GM21381 (cell line): Measurements from ENCODE around the gene ABHD16B.
A peak's percentile ranks its signal among the peaks of the same experiment; 100 is the strongest.

Experiments used
- ATAC-seq: cut with Tn5 transposase; IDR thresholded peaks from one replicate; pipeline ENCODE4 v1.9.1; 2021; ENCODE audit warnings: mild to moderate bottlenecking, moderate library complexity; ENCODE audit not compliant: unreplicated experiment

ABHD16B gene

GRCh38 chr20:63893999-63894357 lies 32.7 kb downstream of the ABHD16B start:
- no peak for ATAC-seq

- peak; percentile 71 for ATAC-seq
These were observed 33.3 kb downstream of the ABHD16B start, which contains the start of gene DNAJC5 for GRCh38 chr20:63894358-63895201. TSS of gene DNAJC5 (plus strand) at chr20:63895126. CDS start at chr20:63928346, 33,220 bp downstream.

GRCh38 chr20:63895202-63895951 lies 34.1 kb downstream of the ABHD16B start:
- ATAC-seq: peak; percentile 12

GRCh38 chr20:63895952-63896263 lies 34.6 kb downstream of the ABHD16B start:
- peak; percentile 11 for ATAC-seq

GRCh38 chr20:63896264-63897105 lies 35.2 kb downstream of the ABHD16B start:
- ATAC-seq: peak; percentile 35

- ATAC-seq: no peak
These were observed 36.8 kb downstream of the ABHD16B start for GRCh38 chr20:63897978-63898561.

- ATAC-seq: no peak
These were observed 37.7 kb downstream of the ABHD16B start for GRCh38 chr20:63898882-63899558.

- no peak for ATAC-seq
These were observed 39.1 kb downstream of the ABHD16B start for GRCh38 chr20:63900413-63900812.

GRCh38 chr20:63903796-63904561 lies 42.7 kb downstream of the ABHD16B start:
- no peak for ATAC-seq

- no peak for ATAC-seq
These were observed 46.8 kb downstream of the ABHD16B start for GRCh38 chr20:63908008-63908682.

GRCh38 chr20:63911176-63911575 lies 49.9 kb downstream of the ABHD16B start:
- ATAC-seq: no peak
